ENCODE results near the gene ACER3.
"Not testable (repeated sequence)": the region's sequence is repeated elsewhere in the genome, so short reads cannot be mapped to it uniquely, and the experiment has no call there.

ACER3 gene

GRCh38 chr11:77057938-77058474, 197.3 kb downstream of the ACER3 start:
- DNase-seq (ENCODE audit: extremely low spot score) = no peak
- CTCF ChIA-PET = no interaction called here
- POLR2A ChIA-PET = no interaction called here
- no peak for TF ChIP-seq FOXM1 (IDR thresholded peaks at IDR 0.05; ENCODE audit: borderline replicate concordance)
- no peak for TF ChIP-seq L3MBTL2 (conservative IDR thresholded peaks at IDR 0.05)
- TF ChIP-seq CTBP1 (IDR thresholded peaks at IDR 0.05; ENCODE audit: borderline replicate concordance) = no peak
- no peak for TF ChIP-seq NFRKB (IDR thresholded peaks at IDR 0.05)
- no peak for TF ChIP-seq TARDBP (IDR thresholded peaks at IDR 0.05)
- no peak for TF ChIP-seq BHLHE40 (IDR thresholded peaks at IDR 0.05; ENCODE audit: borderline replicate concordance)
- TF ChIP-seq ELF4 (IDR thresholded peaks at IDR 0.05) = no peak
- TF ChIP-seq FOXA1 (IDR thresholded peaks at IDR 0.05) = no peak

GRCh38 chr11:77058900-77059299, 198.2 kb downstream of the ACER3 start:
- DNase-seq (ENCODE audit: extremely low spot score) = no peak
- ChIA-PET CTCF (interaction anchor here (0.6 kb wide), 1 partner anchor 743 kb away, joined by 3 read pairs; no protein-coding TSS in a partner anchor), POLR2A (no interaction called here)
- TF ChIP-seq ARNT (IDR thresholded peaks at IDR 0.05) = no peak
- no peak for TF ChIP-seq LEF1 (IDR thresholded peaks at IDR 0.05; ENCODE audit: borderline replicate concordance)
- TF ChIP-seq BHLHE40 (IDR thresholded peaks at IDR 0.05; ENCODE audit: borderline replicate concordance) = no peak
- no peak for TF ChIP-seq PKNOX1 (IDR thresholded peaks at IDR 0.05)
- no peak for TF ChIP-seq NFRKB (IDR thresholded peaks at IDR 0.05)
- TF ChIP-seq FOXM1 (IDR thresholded peaks at IDR 0.05; ENCODE audit: borderline replicate concordance) = no peak
- no peak for TF ChIP-seq FOXA1 (IDR thresholded peaks at IDR 0.05)
- no peak for TF ChIP-seq HDGF (IDR thresholded peaks at IDR 0.05; ENCODE audit: borderline replicate concordance)
- no peak for TF ChIP-seq FOXK2 (IDR thresholded peaks at IDR 0.05)
- no peak for TF ChIP-seq ELF4 (IDR thresholded peaks at IDR 0.05)
- no peak for TF ChIP-seq ZNF384 (IDR thresholded peaks at IDR 0.05)
- TF ChIP-seq CTBP1 (IDR thresholded peaks at IDR 0.05; ENCODE audit: borderline replicate concordance) = no peak
- no peak for TF ChIP-seq L3MBTL2 (conservative IDR thresholded peaks at IDR 0.05)
- TF ChIP-seq SUZ12 (IDR thresholded peaks at IDR 0.05) = no peak
- TF ChIP-seq TARDBP (IDR thresholded peaks at IDR 0.05) = no peak
- TF ChIP-seq SP1 (IDR thresholded peaks at IDR 0.05) = no peak

- no peak for TF ChIP-seq CTBP1 (IDR thresholded peaks at IDR 0.05; ENCODE audit: borderline replicate concordance)
- no peak for TF ChIP-seq FOXK2 (IDR thresholded peaks at IDR 0.05)
- TF ChIP-seq FOXM1 (IDR thresholded peaks at IDR 0.05; ENCODE audit: borderline replicate concordance) = no peak
- no peak for TF ChIP-seq TARDBP (IDR thresholded peaks at IDR 0.05)
- TF ChIP-seq L3MBTL2 (conservative IDR thresholded peaks at IDR 0.05) = no peak
- no peak for TF ChIP-seq HDGF (IDR thresholded peaks at IDR 0.05; ENCODE audit: borderline replicate concordance)
- TF ChIP-seq SUZ12 (IDR thresholded peaks at IDR 0.05) = no peak
- TF ChIP-seq BHLHE40 (IDR thresholded peaks at IDR 0.05; ENCODE audit: borderline replicate concordance) = no peak
- TF ChIP-seq SP1 (IDR thresholded peaks at IDR 0.05) = no peak
- TF ChIP-seq ARNT (IDR thresholded peaks at IDR 0.05) = no peak
- TF ChIP-seq LEF1 (IDR thresholded peaks at IDR 0.05; ENCODE audit: borderline replicate concordance) = no peak
- TF ChIP-seq NFRKB (IDR thresholded peaks at IDR 0.05) = no peak
- POLR2A ChIA-PET = no interaction called here
- DNase-seq (ENCODE audit: extremely low spot score) = no peak
- CTCF ChIA-PET = no interaction called here
Observed at GRCh38 chr11:77059806-77060205, 199.1 kb downstream of the ACER3 start.

- ChIA-PET CTCF (no interaction called here), POLR2A (no interaction called here)
- TF ChIP-seq TARDBP (IDR thresholded peaks at IDR 0.05) (no peak), CTBP1 (IDR thresholded peaks at IDR 0.05; ENCODE audit: borderline replicate concordance) (no peak), BHLHE40 (IDR thresholded peaks at IDR 0.05; ENCODE audit: borderline replicate concordance) (no peak), ARNT (IDR thresholded peaks at IDR 0.05) (no peak), FOXM1 (IDR thresholded peaks at IDR 0.05; ENCODE audit: borderline replicate concordance) (no peak)
- no peak for DNase-seq (ENCODE audit: extremely low spot score)
Observed at GRCh38 chr11:77060234-77060633, 199.5 kb downstream of the ACER3 start.

GRCh38 chr11:77061258-77061657, 200.5 kb downstream of the ACER3 start:
- POLR2A ChIA-PET; DNase-seq (ENCODE audit: extremely low spot score); CTCF ChIA-PET: not testable (repeated sequence)

- no peak for DNase-seq (ENCODE audit: extremely low spot score)
- TF ChIP-seq FOXM1 (IDR thresholded peaks at IDR 0.05; ENCODE audit: borderline replicate concordance) (no peak), SUZ12 (IDR thresholded peaks at IDR 0.05) (no peak), SP1 (IDR thresholded peaks at IDR 0.05) (no peak), BHLHE40 (IDR thresholded peaks at IDR 0.05; ENCODE audit: borderline replicate concordance) (no peak), PKNOX1 (IDR thresholded peaks at IDR 0.05) (no peak), LEF1 (IDR thresholded peaks at IDR 0.05; ENCODE audit: borderline replicate concordance) (no peak), HDGF (IDR thresholded peaks at IDR 0.05; ENCODE audit: borderline replicate concordance) (no peak), FOXK2 (IDR thresholded peaks at IDR 0.05) (no peak), NFRKB (IDR thresholded peaks at IDR 0.05) (no peak), ARNT (IDR thresholded peaks at IDR 0.05) (no peak), FOXA1 (IDR thresholded peaks at IDR 0.05) (no peak), ZNF384 (IDR thresholded peaks at IDR 0.05) (no peak), TARDBP (IDR thresholded peaks at IDR 0.05) (no peak), L3MBTL2 (conservative IDR thresholded peaks at IDR 0.05) (no peak), CTBP1 (IDR thresholded peaks at IDR 0.05; ENCODE audit: borderline replicate concordance) (no peak), ELF4 (IDR thresholded peaks at IDR 0.05) (no peak)
- POLR2A ChIA-PET = no interaction called here
- CTCF ChIA-PET = interaction anchor here (0.8 kb wide), 1 partner anchor 10 kb away, joined by 3 read pairs; no protein-coding TSS in a partner anchor
Observed at GRCh38 chr11:77062924-77063323, 202.2 kb downstream of the ACER3 start.

GRCh38 chr11:77063407-77063806, 202.7 kb downstream of the ACER3 start:
- POLR2A ChIA-PET = no interaction called here
- TF ChIP-seq HDGF (IDR thresholded peaks at IDR 0.05; ENCODE audit: borderline replicate concordance) (no peak), L3MBTL2 (conservative IDR thresholded peaks at IDR 0.05) (no peak), LEF1 (IDR thresholded peaks at IDR 0.05; ENCODE audit: borderline replicate concordance) (no peak), PKNOX1 (IDR thresholded peaks at IDR 0.05) (no peak), FOXM1 (IDR thresholded peaks at IDR 0.05; ENCODE audit: borderline replicate concordance) (no peak), ELF4 (IDR thresholded peaks at IDR 0.05) (no peak), FOXA1 (IDR thresholded peaks at IDR 0.05) (no peak), ARNT (IDR thresholded peaks at IDR 0.05) (no peak), TARDBP (IDR thresholded peaks at IDR 0.05) (no peak), FOXK2 (IDR thresholded peaks at IDR 0.05) (no peak), BHLHE40 (IDR thresholded peaks at IDR 0.05; ENCODE audit: borderline replicate concordance) (no peak), ZNF384 (IDR thresholded peaks at IDR 0.05) (no peak), SUZ12 (IDR thresholded peaks at IDR 0.05) (no peak), NFRKB (IDR thresholded peaks at IDR 0.05) (no peak), SP1 (IDR thresholded peaks at IDR 0.05) (no peak), CTBP1 (IDR thresholded peaks at IDR 0.05; ENCODE audit: borderline replicate concordance) (no peak)
- CTCF ChIA-PET = interaction anchor here (0.5 to 0.9 kb wide), 3 partner anchors 10 to 487 kb away, joined by 3 read pairs; no protein-coding TSS in a partner anchor
- DNase-seq (ENCODE audit: extremely low spot score) = no peak

All from HEK293T (cell line).